Activated CD4-positive, alpha-beta T cell treated with anti-CD3 and anti-CD28 coated beads, Interleukin-2, amount 50 U/mL, for 48 hours (primary cell): ENCODE data around the gene CITED2.
"Not testable (repeated sequence)": the region's sequence is repeated elsewhere in the genome, so short reads cannot be mapped to it uniquely, and the experiment has no call there.

Experiments
- DNase-seq, 2 experiments: peaks; one replicate each; pipeline ENCODE4 v3.0.0-alpha.2; 2020

Gene CITED2

DNA sequence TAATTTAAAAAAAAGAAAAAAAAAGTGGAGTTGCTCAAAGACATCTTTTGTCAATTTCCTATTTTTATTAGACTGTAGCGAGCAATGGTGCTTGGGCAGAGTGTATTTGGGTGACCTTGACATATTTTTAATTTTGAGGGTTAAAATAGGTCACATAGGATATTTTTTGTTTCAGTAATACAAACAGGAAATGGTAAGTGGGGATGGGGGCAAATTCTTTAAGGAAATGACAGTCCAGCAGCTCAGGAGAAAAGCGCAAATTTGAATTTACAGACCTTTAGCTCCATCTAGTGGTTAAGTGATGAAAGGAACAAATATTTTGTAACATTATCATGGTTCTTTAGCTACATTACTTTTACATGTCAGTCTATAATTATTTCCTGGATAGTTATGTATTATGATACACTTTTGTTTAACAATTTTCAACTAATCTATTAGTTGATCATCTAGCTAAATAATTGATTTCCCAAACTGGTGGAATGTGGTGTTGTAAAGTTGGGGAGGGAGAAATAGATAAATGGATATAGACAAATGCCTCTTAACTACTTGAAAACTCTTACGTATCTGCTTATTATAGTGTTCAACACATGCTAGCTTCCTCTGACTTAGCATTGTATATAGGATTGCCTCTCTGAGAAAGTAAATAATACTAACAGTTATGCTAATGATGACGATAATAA lies 10.0 kb downstream of the CITED2 start:
- no peak for DNase-seq

GRCh38 chr6:139363797-139364196 lies 10.7 kb downstream of the CITED2 start:
- not testable (repeated sequence) for DNase-seq

- not testable (repeated sequence) for DNase-seq
These were observed 11.3 kb downstream of the CITED2 start for GRCh38 chr6:139363123-139363522.

GRCh38 chr6:139361211-139361610 lies 13.2 kb downstream of the CITED2 start:
- DNase-seq: no peak

DNA sequence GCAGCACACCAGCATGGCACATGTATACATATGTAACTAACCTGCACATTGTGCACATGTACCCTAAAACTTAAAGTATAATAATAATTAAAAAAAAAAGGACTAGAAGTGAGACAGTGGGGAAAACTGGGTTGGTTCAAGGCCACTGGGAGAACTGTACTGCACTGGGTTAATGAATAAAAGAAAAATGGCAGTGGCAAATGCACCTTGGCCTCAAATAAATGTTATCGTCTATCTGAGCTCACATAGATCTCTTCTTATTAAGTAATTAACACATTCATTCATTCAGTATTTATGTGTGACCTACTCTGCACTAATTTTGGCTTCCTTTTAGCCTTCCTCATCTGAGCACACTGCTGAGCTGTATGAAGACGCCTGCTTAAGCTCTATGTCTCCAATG lies 17.5 kb downstream of the CITED2 start:
- no peak for DNase-seq

- DNase-seq: no peak
These were observed 18.5 kb downstream of the CITED2 start for GRCh38 chr6:139355777-139356445.

GRCh38 chr6:139355172-139355571 lies 19.3 kb downstream of the CITED2 start:
- no peak for DNase-seq

DNA sequence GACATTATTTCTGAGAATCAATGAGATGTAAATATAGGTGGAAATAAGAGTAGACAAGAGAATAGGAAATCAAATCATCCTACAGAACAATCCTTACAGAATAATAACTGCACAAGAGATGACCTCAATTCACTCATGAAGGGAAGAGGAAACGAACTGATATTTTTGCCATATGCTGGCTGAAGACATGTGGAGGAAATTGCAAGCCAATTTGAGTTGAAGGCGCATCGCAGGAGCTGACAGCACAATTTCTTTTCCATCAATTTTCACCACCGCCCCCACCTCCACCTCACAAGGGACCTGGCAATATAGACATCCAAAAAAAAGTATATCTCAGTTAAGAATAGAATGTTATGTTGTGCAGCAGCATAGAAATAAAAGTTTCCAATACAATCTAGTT lies 20.3 kb downstream of the CITED2 start:
- DNase-seq: no peak

DNA sequence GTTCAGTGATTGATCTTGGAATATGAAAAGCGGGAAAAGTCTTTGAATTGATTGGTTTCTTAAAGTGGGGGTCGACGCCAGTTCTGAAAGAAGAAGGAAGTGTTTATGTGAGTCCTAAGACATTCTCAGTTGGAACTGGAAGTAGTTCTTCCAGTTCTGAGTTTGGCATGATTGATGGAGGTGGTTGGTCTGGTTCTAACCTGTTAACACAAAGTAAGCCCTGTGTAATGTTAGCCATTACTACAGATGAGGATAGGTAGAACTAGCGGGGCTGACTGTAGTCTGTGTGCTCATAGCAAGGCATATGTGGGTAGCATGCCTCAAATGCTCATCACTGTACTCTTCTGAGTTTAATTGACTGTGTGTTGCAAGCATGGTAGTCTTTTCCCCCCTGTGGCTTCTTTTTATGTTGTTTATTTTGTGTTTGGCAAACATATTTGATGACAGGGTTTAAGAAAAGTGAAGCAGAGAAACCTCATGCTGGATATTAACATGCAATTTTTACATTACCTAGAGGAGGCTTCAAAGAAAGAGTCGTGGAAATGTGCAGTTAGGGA lies 24.9 kb downstream of the CITED2 start:
- DNase-seq: no peak

DNA sequence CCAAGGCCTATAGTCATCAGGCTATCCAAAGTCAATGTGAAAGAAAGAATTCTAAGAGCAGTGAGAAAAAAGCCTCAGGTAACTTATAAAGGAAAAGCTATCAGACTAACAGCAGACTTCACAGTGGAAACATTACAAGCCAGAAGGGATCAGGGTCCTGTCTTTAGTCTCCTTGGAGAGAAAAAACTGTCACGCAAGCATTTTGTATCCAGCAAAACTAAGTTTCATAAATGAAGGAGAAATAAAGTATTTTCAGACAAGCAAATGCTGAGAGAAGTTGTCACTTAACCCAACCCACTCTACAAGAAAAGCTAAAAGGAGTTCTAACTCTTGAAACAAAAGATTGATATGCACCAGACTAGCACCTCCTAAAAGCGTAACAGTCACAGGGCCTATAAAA lies 28.1 kb downstream of the CITED2 start:
- no peak for DNase-seq

DNA sequence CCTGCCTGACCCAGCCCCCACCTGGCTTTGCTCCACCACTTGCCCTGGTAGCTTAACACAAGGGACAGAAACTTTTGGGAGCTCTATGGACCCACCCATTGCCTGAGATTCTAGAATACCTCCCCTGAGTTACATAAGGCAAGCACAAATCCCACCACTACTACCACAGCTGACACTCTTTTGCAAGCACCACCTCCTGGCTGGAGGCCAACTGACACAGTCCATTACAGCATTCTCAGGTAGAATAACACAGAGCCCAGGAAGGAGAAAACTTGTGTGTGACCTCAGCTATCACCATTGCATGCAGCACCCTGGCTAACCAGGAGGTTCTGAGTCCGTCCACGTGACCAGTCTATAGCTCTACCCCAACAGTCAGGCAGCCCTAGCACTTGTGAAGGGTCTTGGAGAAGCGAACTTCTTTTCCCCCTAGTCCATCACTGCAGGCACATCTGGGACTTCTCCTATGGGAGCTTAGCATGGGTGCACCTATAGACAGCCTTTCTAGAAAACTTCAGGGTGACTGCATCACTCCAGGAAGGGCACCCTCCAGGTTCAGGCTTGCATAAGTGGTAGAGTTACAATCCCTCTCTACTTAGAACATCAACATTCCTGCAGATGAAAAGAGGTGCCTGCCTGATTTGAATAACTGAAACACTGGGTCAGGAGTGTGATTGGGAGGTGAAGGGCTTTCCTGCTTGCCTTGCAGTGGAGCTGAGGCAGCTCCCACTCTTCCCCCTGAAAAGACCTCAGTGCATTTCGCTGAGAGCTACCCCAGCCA lies 30.1 kb downstream of the CITED2 start:
- DNase-seq: no peak

GRCh38 chr6:139343052-139343750 lies 31.2 kb downstream of the CITED2 start:
- DNase-seq: no peak

- no peak for DNase-seq
These were observed 33.4 kb downstream of the CITED2 start for GRCh38 chr6:139341060-139341459.

DNA sequence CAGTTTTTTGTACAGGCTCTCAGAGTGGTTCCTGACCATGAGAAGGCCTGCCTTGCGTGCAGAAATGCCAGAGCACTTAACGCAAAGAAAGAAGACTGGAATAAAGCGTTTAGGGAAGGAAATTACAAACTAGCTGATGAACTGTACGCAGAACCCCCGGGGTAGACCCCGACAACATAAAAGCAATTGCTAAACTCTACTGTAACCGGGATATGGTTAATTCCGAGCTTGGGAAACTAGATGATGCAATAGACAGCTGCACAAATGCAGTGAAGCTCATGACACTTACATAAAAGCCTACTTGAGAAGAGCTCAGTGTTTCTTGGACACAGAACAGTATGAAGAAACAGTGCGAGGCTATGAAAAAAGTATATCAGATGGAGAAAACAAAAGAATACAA lies 35.7 kb downstream of the CITED2 start:
- DNase-seq: no peak

DNA sequence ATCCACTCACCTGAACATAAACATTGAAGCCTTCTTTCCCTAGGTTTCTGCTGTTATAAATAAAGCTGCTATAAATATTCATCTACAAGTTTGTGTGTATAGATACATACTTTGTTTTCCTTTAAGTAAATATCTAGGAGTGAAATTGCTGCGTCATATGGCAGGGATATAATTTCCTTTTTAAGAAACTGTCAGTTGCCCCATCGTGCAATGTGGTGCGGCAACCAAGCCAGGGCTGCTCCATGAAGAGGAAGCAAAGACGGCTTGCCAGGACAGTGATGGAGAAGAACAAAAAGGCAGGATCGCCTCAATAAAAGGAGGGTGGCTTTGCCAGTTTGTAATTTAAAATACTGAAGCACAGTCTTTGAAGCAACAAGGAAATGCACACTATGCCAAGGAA lies 36.6 kb downstream of the CITED2 start:
- no peak for DNase-seq

- no peak for DNase-seq
These were observed 37.4 kb downstream of the CITED2 start for GRCh38 chr6:139337001-139337400.

GRCh38 chr6:139336488-139336887 lies 38.0 kb downstream of the CITED2 start:
- no peak for DNase-seq

GRCh38 chr6:139335447-139336210 lies 38.8 kb downstream of the CITED2 start:
- no peak for DNase-seq

DNA sequence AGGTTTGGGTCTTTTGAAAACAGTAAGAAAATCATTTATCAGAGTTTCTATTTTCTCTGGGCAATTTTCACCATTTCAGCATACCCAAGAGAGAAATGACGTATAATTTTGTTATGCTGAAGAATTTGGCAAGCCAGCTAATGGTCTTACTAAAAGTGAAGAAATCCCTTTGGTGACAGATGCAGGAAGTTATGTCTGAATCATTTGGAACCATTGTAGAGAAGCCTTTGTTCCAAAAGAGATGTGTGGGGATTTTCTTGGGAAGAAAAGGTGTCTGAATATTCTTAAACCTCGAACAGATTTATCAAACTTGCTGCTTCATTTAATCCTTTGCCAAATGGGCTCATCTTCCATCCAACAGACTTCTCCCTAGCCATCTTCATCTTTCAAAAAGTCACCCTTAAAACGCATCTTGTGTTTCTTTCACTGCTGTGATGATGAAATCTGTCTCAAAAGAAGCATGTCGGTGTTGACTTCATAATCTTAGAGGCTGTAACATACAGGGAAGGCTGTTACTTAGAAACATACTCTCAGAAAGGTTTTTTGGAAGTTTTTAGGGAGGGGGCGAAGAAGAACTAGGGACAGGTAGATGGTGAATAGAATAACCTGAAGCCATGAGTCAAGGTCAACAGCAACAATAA lies 39.5 kb downstream of the CITED2 start:
- no peak for DNase-seq

- no peak for DNase-seq
These were observed 43.5 kb downstream of the CITED2 start for GRCh38 chr6:139330826-139331500.

- DNase-seq: no peak
These were observed 44.1 kb downstream of the CITED2 start for GRCh38 chr6:139330306-139330705.
